GM21529 (cell line): Measurements from ENCODE around the gene AMIGO2.
"Not testable (repeated sequence)": the region's sequence is repeated elsewhere in the genome, so short reads cannot be mapped to it uniquely, and the experiment has no call there.

Experiments used
- ATAC-seq: cut with Tn5 transposase; IDR thresholded peaks from one replicate; pipeline ENCODE4 v1.9.1; 2021; ENCODE audit not compliant: unreplicated experiment

AMIGO2 gene

GRCh38 chr12:47079468-47079980, at the start of gene AMIGO2, which contains the start of gene PCED1B:
Gene AMIGO2 (minus strand): TSS chr12:47079959. CDS start chr12:47079002, 957 bp downstream.
Gene PCED1B (plus strand): TSS chr12:47079621. CDS start chr12:47235064, 155,443 bp downstream.
- peak; percentile 67 for ATAC-seq

DNA sequence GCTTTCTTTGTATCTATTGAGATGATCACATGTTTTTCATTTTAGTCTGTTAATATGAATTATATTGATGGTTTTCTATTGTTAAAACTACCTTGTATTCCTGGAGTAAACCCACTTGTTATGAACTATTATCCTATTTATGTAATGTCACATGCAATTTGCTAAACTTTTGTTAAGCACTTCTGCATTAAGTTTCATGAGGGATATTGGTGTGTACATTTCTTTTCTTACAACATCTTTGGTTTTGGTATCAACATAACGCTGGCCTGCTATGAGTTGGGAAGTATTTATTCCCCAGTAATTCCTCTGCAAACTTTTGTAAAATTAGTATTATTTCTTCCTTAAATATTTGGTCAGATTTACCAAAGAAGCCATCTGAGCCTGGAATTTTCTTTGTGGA, 46.5 kb upstream of the AMIGO2 start:
- ATAC-seq = no peak

- ATAC-seq = no peak
Measured at GRCh38 chr12:47124451-47124850, 44.7 kb upstream of the AMIGO2 start.

DNA sequence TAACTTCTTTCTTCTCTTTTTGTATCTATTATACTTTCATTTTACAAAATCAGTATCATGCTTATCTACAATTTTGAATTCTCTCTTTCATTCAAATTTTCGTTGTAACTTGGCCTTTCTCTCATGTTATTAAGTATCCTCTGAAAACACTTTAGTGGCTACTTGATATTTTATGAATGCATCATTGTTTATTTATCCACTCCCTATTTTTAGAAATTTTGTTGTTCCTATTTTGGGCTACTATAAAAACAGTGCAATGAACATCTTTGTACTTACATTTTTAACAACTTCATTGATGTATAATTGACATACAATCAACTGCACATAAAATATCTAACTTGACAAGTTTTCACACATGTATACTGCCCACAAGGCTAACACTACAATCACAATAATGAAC, 44.0 kb upstream of the AMIGO2 start:
- no peak for ATAC-seq

- ATAC-seq = no peak
Measured at GRCh38 chr12:47122602-47123001, 42.8 kb upstream of the AMIGO2 start.

GRCh38 chr12:47121146-47121545, 41.4 kb upstream of the AMIGO2 start:
- ATAC-seq = no peak

GRCh38 chr12:47120736-47121135, 41.0 kb upstream of the AMIGO2 start:
- ATAC-seq = no peak

GRCh38 chr12:47117305-47117704, 37.5 kb upstream of the AMIGO2 start:
- not testable (repeated sequence) for ATAC-seq

DNA sequence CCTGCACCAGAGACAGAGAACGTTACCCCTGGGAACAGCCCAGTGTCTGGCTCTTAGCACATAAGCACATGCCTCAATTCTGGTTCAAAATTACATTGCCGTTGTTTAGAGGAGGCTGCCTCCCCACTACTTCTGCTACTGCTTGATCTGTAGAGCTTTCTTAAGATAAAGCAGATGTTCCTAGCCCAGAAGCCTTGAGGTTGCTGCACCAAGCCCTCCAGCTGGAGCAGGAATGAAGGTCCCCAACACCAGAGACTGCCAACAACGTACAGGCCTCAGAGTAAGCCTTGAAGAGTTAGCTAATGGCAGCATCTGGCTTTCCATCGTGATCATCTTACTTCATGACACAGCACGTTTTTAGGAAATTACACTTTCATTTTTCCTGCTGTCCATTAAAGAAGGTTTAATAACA, 34.7 kb upstream of the AMIGO2 start:
- no peak for ATAC-seq

DNA sequence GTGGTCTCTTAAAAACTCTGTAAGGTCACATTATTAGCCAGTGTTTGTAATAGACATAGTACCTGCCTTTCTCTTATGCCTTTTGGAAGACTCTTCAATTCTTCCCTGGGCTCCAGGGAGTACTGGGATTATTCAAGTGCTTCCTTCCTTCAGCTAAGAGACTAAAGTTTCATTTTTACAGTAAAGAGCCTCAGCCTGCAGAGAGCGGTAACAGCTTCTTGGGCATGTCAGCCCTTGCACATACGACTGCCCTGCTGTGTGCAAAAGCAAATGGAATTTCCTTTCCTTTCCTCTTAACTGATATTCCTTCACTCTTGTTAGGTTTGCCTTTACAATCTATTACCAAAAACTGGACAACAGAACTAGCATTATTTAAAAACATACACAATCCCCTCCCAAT, 32.9 kb upstream of the AMIGO2 start:
- no peak for ATAC-seq

- no peak for ATAC-seq
Measured at GRCh38 chr12:47111854-47112253, 32.1 kb upstream of the AMIGO2 start.

- no peak for ATAC-seq
Measured at GRCh38 chr12:47111392-47111778, 31.6 kb upstream of the AMIGO2 start.

DNA sequence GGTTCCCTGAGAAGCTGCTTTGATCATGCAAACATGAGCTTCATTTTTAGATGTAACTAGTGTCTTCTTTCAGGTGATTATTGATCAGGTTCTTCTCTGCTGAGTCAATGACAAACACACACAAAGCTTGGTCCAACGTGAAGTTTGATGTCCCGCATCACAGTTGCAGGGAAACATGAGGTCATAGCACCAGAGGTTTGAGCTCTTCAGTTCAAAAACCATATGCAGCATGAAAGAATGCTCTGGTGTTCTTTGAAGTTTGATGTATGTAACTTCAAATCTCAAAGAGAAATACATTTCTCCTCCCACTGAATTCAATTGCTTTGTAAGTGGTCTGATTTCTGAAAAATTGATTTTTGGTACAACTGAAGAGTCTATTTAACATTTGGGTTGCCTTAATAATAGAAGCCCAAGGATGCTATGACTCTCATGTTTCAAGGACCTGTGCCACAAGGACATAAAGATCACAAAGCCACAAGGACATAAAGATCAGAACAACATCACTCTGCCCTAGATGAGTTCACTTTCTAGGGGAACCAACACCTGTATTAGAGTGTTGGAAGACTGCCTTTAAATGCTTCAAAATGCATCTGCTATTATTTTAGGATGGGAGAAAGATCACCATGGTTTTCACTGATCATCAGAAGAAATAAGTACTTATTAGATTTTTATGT, 31.1 kb upstream of the AMIGO2 start:
- ATAC-seq = no peak

DNA sequence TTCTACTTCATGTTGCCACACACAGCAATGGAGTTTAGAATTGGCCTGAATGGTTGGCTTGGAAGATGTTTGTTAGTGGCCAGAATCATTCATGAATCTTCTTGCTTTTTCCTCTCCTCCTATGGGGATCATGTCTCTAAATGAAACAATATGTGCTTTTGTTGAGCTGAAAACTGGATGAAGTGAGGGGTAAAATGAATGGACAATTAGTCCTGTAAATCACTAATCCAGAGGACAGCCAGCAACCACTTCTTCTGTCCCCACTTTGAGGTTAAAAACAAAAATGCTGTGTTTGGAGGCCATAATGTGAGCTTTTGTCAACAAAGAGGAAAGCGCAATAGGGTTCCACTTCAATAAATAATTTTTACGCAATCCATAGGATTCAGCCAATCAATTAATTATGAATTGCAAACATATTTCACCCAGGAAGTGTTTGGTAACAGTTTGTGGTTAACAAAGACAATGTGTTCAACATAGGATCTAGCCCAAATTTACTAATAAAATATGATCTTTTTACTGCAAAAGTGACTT, 30.3 kb upstream of the AMIGO2 start:
- no peak for ATAC-seq

- ATAC-seq = no peak
Measured at GRCh38 chr12:47107926-47108325, 28.2 kb upstream of the AMIGO2 start.

DNA sequence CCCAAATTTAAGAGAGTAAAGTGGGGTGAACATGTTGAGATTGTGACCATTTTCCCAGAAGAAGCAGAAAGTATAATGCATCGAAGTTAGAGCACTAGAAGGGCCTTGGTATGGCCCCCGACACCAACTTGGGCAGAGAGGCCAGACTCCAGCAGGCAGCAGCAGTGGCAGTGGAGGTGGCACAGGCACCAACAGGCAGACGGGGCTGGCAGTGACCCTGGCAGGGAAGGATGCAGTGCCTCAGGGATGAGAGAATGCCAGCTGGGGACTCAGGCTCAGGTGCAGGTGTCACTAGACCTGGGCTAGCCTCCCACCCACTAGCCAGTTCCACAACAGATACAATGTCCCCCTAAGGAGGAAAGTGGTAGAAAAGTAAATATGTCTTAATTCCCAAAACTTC, 27.7 kb upstream of the AMIGO2 start:
- no peak for ATAC-seq

GRCh38 chr12:47105914-47106674, 26.3 kb upstream of the AMIGO2 start:
- ATAC-seq = no peak

- no peak for ATAC-seq
Measured at GRCh38 chr12:47102845-47103651, 23.3 kb upstream of the AMIGO2 start.

DNA sequence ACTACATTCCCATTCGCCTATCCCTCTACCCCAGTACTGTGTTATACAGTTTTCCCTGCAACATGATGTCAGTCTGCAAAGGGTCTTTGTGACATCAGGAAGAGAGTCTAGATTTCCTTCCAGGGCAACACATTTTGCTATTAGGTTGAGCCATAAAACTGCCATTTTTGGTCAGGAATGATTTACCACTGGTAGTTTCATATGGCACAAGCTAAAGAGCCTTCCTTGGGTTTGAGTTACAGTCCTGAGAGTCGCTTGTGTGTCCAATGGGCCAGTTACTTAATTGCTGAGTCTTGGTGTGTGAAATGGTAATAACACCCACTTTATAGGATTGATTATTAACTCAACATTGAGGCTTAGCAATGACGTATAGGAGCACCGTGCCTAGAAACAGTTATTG, 22.6 kb upstream of the AMIGO2 start:
- ATAC-seq = no peak

DNA sequence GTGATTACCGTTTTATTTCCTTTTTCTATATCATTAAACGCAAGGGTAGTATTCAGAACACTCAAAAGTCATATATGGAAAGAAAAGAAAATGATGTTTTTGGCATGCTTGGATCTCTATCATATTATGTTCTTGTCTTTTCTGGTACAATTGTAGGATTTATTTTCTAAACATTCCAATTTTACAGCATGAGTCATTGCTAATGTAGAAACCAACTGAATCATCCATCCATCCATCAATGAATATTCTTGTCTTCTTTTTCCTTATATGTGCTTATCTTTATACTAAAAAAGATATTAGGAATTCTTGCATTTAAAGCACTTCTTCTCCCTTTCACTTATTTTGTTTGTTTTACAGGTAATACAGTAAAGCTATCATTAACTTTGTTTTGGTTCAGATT, 20.4 kb upstream of the AMIGO2 start:
- ATAC-seq = no peak

GRCh38 chr12:47099610-47100009, 19.9 kb upstream of the AMIGO2 start:
- ATAC-seq = no peak
